HepG2 (cell line): ENCODE results near the gene C1QL4. TPM values are rescaled to one million over a fixed set of nuclear protein-coding genes. Genes with fewer than 3 reads are reported as not detected.
A peak's percentile ranks its signal among the peaks of the same experiment; 100 is the strongest.

ENCODE experiments used
- GABPB1 ChIP-seq: IDR thresholded peaks from 2 replicates; pipeline ENCODE4 v1.6.1; 2016; ENCODE audit warnings: mild to moderate bottlenecking, missing genetic modification reagents, moderate library complexity, missing compliant biosample characterization
- GATAD2A ChIP-seq: IDR thresholded peaks from 2 replicates; pipeline ENCODE4 v1.6.1; 2016
- HMGA1 ChIP-seq: sonication (generic); formaldehyde crosslinking; conservative IDR thresholded peaks from 2 replicates; pipeline ENCODE4 v1.4.0; 2020; ENCODE audit warnings: missing genetic modification reagents
- KLF12 ChIP-seq: sonication (generic); formaldehyde crosslinking; IDR thresholded peaks from 2 replicates; pipeline ENCODE4 v1.4.0; 2020; ENCODE audit warnings: missing genetic modification reagents, borderline replicate concordance
- MATR3 ChIP-seq: sonication (generic); formaldehyde crosslinking; IDR thresholded peaks from 2 replicates; pipeline ENCODE4 v1.4.0; 2020; ENCODE audit warnings: missing genetic modification reagents
- NAIF1 ChIP-seq: sonication (generic); formaldehyde crosslinking; IDR thresholded peaks from 2 replicates; pipeline ENCODE4 v1.5.0; 2020; ENCODE audit warnings: mild to moderate bottlenecking, missing genetic modification reagents, borderline replicate concordance
- NCOA1 ChIP-seq: sonication (generic); formaldehyde crosslinking; IDR thresholded peaks from 2 replicates; pipeline ENCODE4 v1.9.0; 2021; ENCODE audit warnings: missing genetic modification reagents
- PPARG ChIP-seq: conservative IDR thresholded peaks from 2 replicates; pipeline ENCODE4 v1.6.1; 2016; ENCODE audit warnings: missing biosample characterization, missing genetic modification reagents
- RAD51 ChIP-seq: fragments of 450-650 bp; IDR thresholded peaks from 2 replicates; pipeline ENCODE4 v1.6.1; 2016; ENCODE audit warnings: borderline replicate concordance
- RXRB ChIP-seq: IDR thresholded peaks from 2 replicates; pipeline ENCODE4 v1.6.1; 2016; ENCODE audit warnings: borderline replicate concordance, missing genetic modification reagents, missing compliant biosample characterization
- SRF ChIP-seq: IDR thresholded peaks from 2 replicates; pipeline ENCODE4 v1.6.1; 2011; ENCODE audit warnings: mild to moderate bottlenecking, low read depth, low read length, moderate library complexity
- SRSF1 ChIP-seq: fragments of 200-400 bp; formaldehyde crosslinking; optimal IDR thresholded peaks from 2 replicates; pipeline ENCODE3; 2017; ENCODE audit warnings: mild to moderate bottlenecking, low read depth, low read length, moderate library complexity
- TBX2 ChIP-seq: sonication (generic); formaldehyde crosslinking; IDR thresholded peaks from 2 replicates; pipeline ENCODE4 v1.5.0; 2020; ENCODE audit warnings: missing genetic modification reagents, mild to moderate bottlenecking, borderline replicate concordance
- ZMAT3 ChIP-seq: sonication (generic); formaldehyde crosslinking; conservative IDR thresholded peaks from 2 replicates; pipeline ENCODE4 v1.7.0; 2021; ENCODE audit warnings: missing genetic modification reagents
- ZNF547 ChIP-seq: sonication (generic); formaldehyde crosslinking; IDR thresholded peaks from 2 replicates; pipeline ENCODE4 v1.5.1; 2020; ENCODE audit warnings: mild to moderate bottlenecking, missing genetic modification reagents
- ZNF558 ChIP-seq: sonication (generic); formaldehyde crosslinking; IDR thresholded peaks from 2 replicates; pipeline ENCODE4 v1.9.0; 2022; ENCODE audit warnings: mild to moderate bottlenecking, missing genetic modification reagents, borderline replicate concordance
- ZNF598 ChIP-seq: sonication (generic); formaldehyde crosslinking; IDR thresholded peaks from 2 replicates; pipeline ENCODE4 v1.5.1; 2020; ENCODE audit warnings: mild to moderate bottlenecking, missing genetic modification reagents, borderline replicate concordance
- ZNF766 ChIP-seq: sonication (generic); formaldehyde crosslinking; IDR thresholded peaks from 2 replicates; pipeline ENCODE4 v1.5.0; 2020; ENCODE audit warnings: missing genetic modification reagents, borderline replicate concordance
- polyA plus RNA-seq, 8 experiments: library from polyadenylated mRNA; depleted of rRNA in 3 of 8; stranded (reverse) in 7 of 8; unstranded in 1 of 8; fragments of >200 nt; fragmentation: Illumina TruSeq in 4 of 8; extraction: Trizol in 4 of 8; gene quantifications; 2 replicates each; pipeline versions ENCODE4 v1.2.1 to v1.2.3, GENCODE V29; 2011 to 2016; ENCODE audit warnings: low read depth in 4 of 8, missing spikeins in 1 of 8, mixed read lengths in 1 of 8; ENCODE audit not compliant: insufficient read depth in 1 of 8
- total RNA-seq, 5 experiments: library from RNA; depleted of rRNA; stranded (reverse); fragments of >200 nt; fragmentation: Illumina TruSeq; extraction: Trizol; gene quantifications; 2 replicates each; pipeline ENCODE4 v1.2.3, GENCODE V29; 2016; ENCODE audit warnings: low read depth in 1 of 5
- TF ChIP-seq, protein P1 (sequence below), 2 experiments: sonication (generic) in 1 of 2; formaldehyde crosslinking in 1 of 2; IDR thresholded peaks; 2 replicates each; pipeline versions ENCODE4 v1.6.1 to v1.9.0; 2014 to 2022; ENCODE audit warnings: antibody characterized with exemption in 1 of 2, borderline replicate concordance in 1 of 2, inconsistent platforms in 1 of 2, low read depth in 1 of 2, missing genetic modification reagents in 1 of 2
- TF ChIP-seq, protein P2 (sequence below): sonication (generic); formaldehyde crosslinking; IDR thresholded peaks from 2 replicates; pipeline ENCODE4 v1.5.1; 2020; ENCODE audit warnings: mild to moderate bottlenecking, moderate library complexity, missing genetic modification reagents

C1QL4 gene
- total and polyA plus RNA-seq, 2 of the 13 experiments (the other 11 are each of a cell fraction or from before 2014, with no cell fraction given) = 0.03 TPM; not detected in 1

DNA sequence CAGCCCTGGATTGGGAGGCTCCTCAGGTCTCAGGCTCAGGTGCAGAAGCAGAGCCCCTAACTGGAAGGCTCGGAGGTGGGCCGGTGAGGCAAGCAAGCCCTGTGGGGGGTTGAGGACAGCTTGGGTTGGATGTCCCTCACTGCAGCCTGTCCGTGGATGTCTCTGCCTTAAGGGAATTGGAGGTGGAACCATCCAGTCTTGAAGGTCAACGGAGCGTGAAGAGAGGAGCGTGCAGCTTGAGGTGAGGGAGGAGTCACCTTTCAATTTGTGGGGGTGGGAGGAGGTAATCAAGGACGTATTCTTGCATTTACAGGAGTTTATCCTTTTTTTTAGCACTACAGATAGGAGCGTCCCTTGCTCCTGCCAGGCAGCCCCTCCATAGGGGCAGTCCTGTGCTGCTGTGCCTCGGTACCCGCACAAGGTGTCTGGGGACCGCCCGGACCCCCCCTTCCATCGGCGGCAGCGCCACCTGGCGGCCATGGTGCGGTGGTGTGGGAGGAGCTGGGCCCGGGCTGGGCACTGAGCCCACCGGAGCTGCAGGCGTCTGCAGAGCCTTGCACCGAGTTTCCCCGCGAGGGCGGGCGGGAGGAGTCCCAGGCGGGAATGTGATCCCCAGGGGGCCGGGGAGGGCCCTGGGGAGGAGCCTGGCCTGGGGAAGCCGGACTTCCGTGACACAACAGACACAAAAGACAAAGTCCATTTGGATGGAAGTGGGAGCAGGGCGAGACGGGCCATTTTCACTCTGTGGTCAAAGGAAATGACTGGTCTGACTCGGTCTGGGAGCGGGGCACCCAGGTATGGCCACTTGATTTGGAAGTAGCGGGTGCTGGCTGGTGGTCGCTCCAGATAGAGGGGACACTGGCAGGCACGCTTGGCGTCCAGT, 10.6 kb upstream of the C1QL4 start (continued):
- TF ChIP-seq, protein P1, sequence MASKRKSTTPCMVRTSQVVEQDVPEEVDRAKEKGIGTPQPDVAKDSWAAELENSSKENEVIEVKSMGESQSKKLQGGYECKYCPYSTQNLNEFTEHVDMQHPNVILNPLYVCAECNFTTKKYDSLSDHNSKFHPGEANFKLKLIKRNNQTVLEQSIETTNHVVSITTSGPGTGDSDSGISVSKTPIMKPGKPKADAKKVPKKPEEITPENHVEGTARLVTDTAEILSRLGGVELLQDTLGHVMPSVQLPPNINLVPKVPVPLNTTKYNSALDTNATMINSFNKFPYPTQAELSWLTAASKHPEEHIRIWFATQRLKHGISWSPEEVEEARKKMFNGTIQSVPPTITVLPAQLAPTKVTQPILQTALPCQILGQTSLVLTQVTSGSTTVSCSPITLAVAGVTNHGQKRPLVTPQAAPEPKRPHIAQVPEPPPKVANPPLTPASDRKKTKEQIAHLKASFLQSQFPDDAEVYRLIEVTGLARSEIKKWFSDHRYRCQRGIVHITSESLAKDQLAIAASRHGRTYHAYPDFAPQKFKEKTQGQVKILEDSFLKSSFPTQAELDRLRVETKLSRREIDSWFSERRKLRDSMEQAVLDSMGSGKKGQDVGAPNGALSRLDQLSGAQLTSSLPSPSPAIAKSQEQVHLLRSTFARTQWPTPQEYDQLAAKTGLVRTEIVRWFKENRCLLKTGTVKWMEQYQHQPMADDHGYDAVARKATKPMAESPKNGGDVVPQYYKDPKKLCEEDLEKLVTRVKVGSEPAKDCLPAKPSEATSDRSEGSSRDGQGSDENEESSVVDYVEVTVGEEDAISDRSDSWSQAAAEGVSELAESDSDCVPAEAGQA (IDR thresholded peaks at IDR 0.05; ENCODE audit: low read depth) = no peak
- TF ChIP-seq, protein P1 (CRISPR knock-in tag; IDR thresholded peaks at IDR 0.05; ENCODE audit: borderline replicate concordance) = 0 out of 2 replicates have a peak, but pooled peaks have one; percentile 73
- TF ChIP-seq SRF = no peak
- peak; percentile 87 for TF ChIP-seq GATAD2A (CRISPR knock-in tag)
- TF ChIP-seq SRSF1 = no peak
- peak; percentile 9; the same call in 1 of the 2 replicates for TF ChIP-seq ZNF558 (CRISPR knock-in tag)
- no peak for TF ChIP-seq ZNF598 (CRISPR knock-in tag)
- TF ChIP-seq MATR3 (CRISPR knock-in tag) = no peak
- peak; percentile 90 for TF ChIP-seq TBX2 (CRISPR knock-in tag)
- TF ChIP-seq HMGA1 = no peak
- peak; percentile 70; the same call in 1 of the 2 replicates for TF ChIP-seq NAIF1
- no peak for TF ChIP-seq ZNF547 (CRISPR knock-in tag)
- TF ChIP-seq RXRB = peak; percentile 82
- peak; percentile 74 for TF ChIP-seq ZMAT3
- TF ChIP-seq, protein P2, sequence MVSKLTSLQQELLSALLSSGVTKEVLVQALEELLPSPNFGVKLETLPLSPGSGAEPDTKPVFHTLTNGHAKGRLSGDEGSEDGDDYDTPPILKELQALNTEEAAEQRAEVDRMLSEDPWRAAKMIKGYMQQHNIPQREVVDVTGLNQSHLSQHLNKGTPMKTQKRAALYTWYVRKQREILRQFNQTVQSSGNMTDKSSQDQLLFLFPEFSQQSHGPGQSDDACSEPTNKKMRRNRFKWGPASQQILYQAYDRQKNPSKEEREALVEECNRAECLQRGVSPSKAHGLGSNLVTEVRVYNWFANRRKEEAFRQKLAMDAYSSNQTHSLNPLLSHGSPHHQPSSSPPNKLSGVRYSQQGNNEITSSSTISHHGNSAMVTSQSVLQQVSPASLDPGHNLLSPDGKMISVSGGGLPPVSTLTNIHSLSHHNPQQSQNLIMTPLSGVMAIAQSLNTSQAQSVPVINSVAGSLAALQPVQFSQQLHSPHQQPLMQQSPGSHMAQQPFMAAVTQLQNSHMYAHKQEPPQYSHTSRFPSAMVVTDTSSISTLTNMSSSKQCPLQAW = peak; percentile 65
- TF ChIP-seq RAD51 = no peak
- peak; percentile 82; the same call in 1 of the 2 replicates for TF ChIP-seq ZNF766 (CRISPR knock-in tag)
- TF ChIP-seq PPARG = peak; percentile 16; the same call in 1 of the 2 replicates
- peak; percentile 92 for TF ChIP-seq KLF12
- TF ChIP-seq GABPB1 (CRISPR knock-in tag) = peak; percentile 87
- no peak for TF ChIP-seq NCOA1
